GM19468 (cell line): ENCODE measurements around the gene MYOM1.
A peak's percentile ranks its signal among the peaks of the same experiment; 100 is the strongest.

Experiments used
- ATAC-seq: cut with Tn5 transposase; IDR thresholded peaks from one replicate; pipeline ENCODE4 v1.9.1; 2021; ENCODE audit warnings: mild to moderate bottlenecking, moderate library complexity, moderate number of reproducible peaks; ENCODE audit not compliant: unreplicated experiment; ENCODE audit errors: extremely low read depth

MYOM1 gene

GRCh38 chr18:3192286-3192685 is 27.5 kb downstream of the MYOM1 start:
- no peak for ATAC-seq

GRCh38 chr18:3190610-3191009 is 29.2 kb downstream of the MYOM1 start:
- no peak for ATAC-seq

- ATAC-seq: no peak
Observed at GRCh38 chr18:3189884-3190283, 29.9 kb downstream of the MYOM1 start.

DNA sequence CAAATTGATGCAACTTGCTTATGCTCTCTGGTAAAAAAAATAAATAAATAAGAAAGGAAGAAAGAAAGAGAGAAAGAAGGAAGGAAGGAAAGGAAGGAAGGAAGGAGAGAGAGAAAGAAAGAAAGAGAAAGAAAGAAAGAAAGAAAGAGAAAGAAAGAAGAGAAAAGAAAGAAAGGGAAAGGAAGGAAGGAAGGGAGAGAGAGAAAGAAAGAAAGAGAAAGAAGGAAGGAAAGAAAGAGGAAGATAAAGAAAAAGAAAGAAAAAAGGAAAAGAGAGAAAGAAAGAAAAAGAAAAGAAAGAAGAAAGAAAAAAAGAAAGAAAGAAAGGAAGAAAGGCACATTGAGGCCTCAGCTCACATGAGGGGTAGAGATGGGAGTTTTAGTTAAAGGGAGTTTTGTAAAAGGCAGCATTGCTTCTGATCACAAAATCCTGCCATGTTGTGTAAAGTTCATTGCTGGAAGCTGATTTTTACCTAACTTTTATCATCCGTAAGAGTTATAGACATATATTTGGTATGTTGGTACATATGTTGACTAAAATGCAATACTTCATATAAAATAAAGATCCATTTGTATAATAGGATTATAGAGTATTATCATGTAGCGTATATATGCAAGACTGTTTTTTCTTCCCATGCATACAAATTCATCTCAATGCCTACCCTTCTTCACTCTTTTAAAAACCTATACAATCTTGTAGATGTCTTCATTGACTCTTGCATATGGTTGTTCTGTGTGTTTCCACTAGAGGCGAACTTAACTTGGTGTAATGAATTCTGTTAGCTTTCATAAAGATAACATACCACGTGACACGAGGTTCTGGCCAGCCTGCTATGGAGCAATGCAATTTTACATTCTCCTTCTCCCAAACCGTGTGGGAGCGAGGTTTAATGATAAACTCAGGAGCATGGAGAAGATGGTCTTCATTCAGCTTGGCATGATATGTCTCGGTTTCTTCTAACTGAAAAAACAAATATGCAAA is 32.8 kb downstream of the MYOM1 start:
- no peak for ATAC-seq

- no peak for ATAC-seq
Observed at GRCh38 chr18:3184275-3184963, 35.3 kb downstream of the MYOM1 start.

- no peak for ATAC-seq
Observed at GRCh38 chr18:3183103-3183717, 36.6 kb downstream of the MYOM1 start.

GRCh38 chr18:3180325-3180724 is 39.4 kb downstream of the MYOM1 start:
- ATAC-seq: no peak

DNA sequence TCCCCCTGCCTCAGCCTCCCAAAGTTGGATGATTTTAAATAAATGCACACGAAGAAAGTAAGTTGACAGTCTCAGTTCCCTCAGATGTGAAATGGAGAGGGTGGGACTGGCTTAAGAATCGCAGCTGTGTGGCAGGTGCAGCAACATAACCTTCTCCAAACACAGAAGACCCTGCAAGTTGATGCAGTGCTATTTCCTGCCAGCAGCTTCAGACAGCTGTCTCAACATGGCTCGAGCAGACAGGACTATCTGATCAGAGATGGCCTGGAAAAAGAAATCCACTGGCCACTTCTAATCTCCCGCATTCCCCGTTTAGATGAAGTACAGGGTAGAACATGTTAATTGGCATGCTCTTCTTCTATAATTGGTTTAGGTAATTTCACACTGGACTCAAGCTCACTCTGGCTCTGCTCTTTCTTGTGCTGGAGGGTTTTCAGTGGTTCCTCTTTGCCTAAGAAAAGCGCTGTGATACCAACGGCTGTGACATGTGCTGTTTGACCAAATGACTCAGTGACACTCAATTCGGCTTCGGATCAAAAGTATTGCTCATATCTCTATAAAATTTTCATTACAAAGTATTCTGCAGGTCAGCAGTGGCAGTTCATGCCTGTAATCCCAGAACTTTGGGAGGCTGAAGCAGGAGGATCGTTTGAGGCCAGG is 40.2 kb downstream of the MYOM1 start:
- ATAC-seq: peak; percentile 38

GRCh38 chr18:3177902-3178687 is 41.7 kb downstream of the MYOM1 start:
- ATAC-seq: peak; percentile 78

GRCh38 chr18:3175195-3175758 is 44.5 kb downstream of the MYOM1 start:
- ATAC-seq: no peak

- ATAC-seq: no peak
Observed at GRCh38 chr18:3172097-3172496, 47.7 kb downstream of the MYOM1 start.

GRCh38 chr18:3171631-3172030 is 48.1 kb downstream of the MYOM1 start:
- ATAC-seq: no peak

DNA sequence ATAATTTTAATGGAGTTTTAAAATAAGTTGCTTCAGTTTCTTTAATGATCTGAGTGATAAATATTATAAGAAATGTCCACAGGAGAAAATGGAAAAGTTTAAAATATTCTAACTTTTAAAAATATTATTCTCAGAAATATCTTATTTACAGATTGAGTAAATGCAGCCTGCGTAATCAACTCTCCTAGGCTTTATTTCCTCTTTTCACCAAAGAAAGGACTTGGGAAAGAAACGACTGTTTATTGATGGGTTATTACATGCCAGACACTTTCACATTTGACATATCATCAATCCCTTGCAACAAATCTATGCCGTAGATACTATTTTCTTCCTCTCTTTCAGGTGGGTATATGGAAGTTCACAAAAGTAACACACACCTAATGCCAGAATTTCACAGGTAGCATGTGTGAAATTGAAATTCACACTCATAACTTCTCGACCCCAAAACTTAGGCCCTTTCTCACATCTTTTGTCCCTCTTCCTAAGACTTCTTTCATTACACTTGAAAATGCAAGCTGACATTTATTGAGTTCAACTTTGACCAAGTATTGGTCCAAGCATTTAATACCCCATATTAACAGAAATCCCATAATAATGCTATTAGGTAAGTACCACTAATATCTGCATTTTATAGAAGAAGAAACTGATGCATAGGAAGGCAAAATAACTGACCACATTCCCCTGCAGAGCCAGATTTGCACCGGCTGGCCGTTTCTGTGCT is 49.2 kb downstream of the MYOM1 start:
- no peak for ATAC-seq

- ATAC-seq: no peak
Observed at GRCh38 chr18:3164381-3164780, 55.4 kb downstream of the MYOM1 start.

DNA sequence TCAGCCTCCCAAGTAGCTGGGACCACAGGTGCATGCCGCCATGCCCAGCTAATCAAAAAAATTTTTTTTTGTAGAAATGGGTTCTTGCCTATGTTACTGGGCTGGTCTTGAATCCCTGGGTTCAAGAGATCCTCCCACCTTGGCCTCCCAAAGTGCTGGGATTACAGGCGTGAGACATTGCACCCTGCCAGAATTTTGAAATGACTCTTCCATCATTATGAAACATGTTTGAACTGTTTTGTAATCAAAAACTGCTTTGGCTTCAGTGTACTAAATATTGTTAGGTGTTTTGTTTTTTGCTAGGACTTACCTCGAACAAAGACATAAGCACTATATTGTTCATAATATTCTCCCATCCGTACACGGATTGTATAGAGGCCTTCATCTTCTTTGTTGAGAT is 55.8 kb downstream of the MYOM1 start:
- no peak for ATAC-seq

DNA sequence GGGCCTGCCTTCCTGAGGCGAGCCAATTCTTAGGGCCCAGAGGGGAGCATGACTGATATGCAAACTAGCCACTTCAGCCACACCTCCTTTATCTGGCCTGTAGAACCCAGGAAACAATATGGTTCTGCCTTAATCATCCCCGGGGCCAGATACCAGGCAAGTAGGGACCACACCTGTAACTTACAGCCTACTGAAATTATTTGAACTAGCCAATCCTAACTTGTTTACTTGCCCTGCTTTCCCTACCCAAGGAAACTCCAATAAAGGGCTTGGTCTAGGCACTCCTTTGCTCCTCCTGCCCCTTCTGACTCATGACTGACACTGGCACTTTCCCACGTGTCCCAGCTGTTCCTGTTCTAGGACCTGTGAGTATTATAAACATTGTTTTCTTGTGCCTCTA is 57.6 kb downstream of the MYOM1 start:
- no peak for ATAC-seq

GRCh38 chr18:3159830-3160229 is 59.9 kb downstream of the MYOM1 start:
- ATAC-seq: no peak

DNA sequence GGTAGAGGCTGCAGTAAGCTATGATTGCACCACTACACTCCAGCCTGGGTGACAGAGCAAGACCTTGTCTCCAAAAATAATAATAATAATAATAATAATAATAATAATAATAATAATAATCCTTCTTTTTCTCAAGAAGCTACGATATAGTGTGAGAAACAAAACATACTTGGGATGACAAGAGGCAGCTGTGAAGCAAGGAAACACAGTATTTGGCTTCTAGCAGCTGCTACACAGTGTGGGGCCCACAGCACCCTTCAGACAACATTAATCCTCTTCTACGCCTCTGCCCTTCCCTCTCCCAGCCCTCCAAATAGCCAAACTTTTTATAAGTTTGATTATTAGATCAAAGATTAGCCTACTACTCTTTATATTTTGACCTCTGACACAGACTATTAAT is 62.2 kb downstream of the MYOM1 start:
- ATAC-seq: no peak

DNA sequence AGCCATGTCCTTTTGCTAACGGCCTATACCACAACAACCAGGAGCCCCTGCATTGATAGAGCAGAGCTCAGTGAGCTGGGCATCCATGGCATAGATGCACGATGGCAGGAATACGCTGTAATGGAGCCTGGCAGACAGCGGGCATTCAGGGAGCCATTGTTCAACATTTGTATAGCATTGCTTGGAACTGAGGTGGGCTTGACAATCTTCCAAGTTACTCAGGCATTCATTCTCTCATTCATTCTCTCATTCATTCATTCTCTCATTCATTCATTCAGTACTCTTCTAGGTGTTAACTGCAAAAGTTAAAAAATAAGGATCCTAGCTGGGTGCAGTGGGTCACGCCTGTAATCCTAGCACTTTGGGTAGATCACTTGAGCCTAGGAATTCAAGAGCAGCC is 62.7 kb downstream of the MYOM1 start:
- ATAC-seq: no peak
